Psoas muscle (tissue), 8 donors: ENCODE results near the gene FBLN5. TPM values are rescaled to one million over a fixed set of nuclear protein-coding genes. Genes with fewer than 3 reads are reported as not detected.
"Not testable (repeated sequence)": the region's sequence is repeated elsewhere in the genome, so short reads cannot be mapped to it uniquely, and the experiment has no call there.

Experiments
- ATAC-seq, 4 donors: fragments of 200-7000 bp; cut with Tn5 transposase; one replicate each; pipeline ENCODE4 v1.9.1; 2020; ENCODE audit warnings: moderate library complexity in 3 of 4, mild to moderate bottlenecking in 2 of 4
- DNase-seq, 2 donors: peaks; one replicate each; pipeline ENCODE4 v3.0.0-alpha.2; 2020
- H3K27ac ChIP-seq: fragments of 200-600 bp; one replicate; pipeline ENCODE4 v1.8.0; 2022
- H3K27me3 ChIP-seq, 3 donors: fragments of 200-600 bp in 1 of 3; one replicate each; pipeline versions ENCODE4 v1.6.1 to v1.8.0; 2013 to 2022; ENCODE audit warnings: low read length in 2 of 3, mild to moderate bottlenecking in 2 of 3, moderate library complexity in 1 of 3; ENCODE audit not compliant: insufficient read depth in 3 of 3
- H3K36me3 ChIP-seq, 2 donors: fragments of 200-600 bp in 1 of 2; one replicate each; pipeline versions ENCODE4 v1.6.1 to v1.8.0; 2013 to 2022; ENCODE audit warnings: low read depth in 1 of 2, mild to moderate bottlenecking in 1 of 2, moderate library complexity in 1 of 2; ENCODE audit not compliant: insufficient read depth in 1 of 2
- H3K4me1 ChIP-seq: fragments of 200-600 bp; one replicate; pipeline ENCODE4 v1.8.0; 2022
- H3K4me3 ChIP-seq: fragments of 200-600 bp; one replicate; pipeline ENCODE4 v1.8.0; 2022; ENCODE audit warnings: mild to moderate bottlenecking
- H3K9me3 ChIP-seq: fragments of 200-600 bp; one replicate; pipeline ENCODE4 v1.8.0; 2022
- CTCF ChIP-seq: fragments of 200-600 bp; IDR thresholded peaks from one replicate; pipeline ENCODE4 v1.8.0; 2022; ENCODE audit warnings: antibody characterized with exemption
- WGBS, 3 donors: extraction: QIAGEN DNeasy Blood & Tissue Kit; methylation state at CpG; one replicate each; pipeline versions ENCODE4 v1.1.6 to v1.1.7; 2013; 5-methylcytosine and 5-hydroxymethylcytosine counted together
- intact Hi-C, 2 donors: fragments of 100-400 bp; cut with DNase I; formaldehyde crosslinking; loops; one replicate each; pipeline versions ENCODE4 v1.11.0 to v1.14.2; 2022
- polyA plus RNA-seq, 3 donors: library from polyadenylated mRNA; stranded (reverse); fragments of 200-250 nt; gene quantifications; one replicate each; pipeline ENCODE4 v1.2.3, GENCODE V29; 2013
- total RNA-seq, 4 donors: library from RNA; stranded (reverse); fragmentation: NEBNext Ultra II Directional in 2 of 4; extraction: Animal tissue kit (Norgen Biotek cat#: 25700) in 2 of 4; gene quantifications; one replicate each; pipeline versions ENCODE4 v1.2.1 to v1.2.4, GENCODE V29; 2021 to 2023
- donor health status: healthy with polysubstance abuse.
- donor health status: DM: no; HTN: no; CAD: no; lungs with moderate emphysema.
- donor health status: Bipolar disorder and iron deficiency.
- donor health status: healthy.
- donor health status: DM: yes; HTN: yes; CAD: no.
- donor health status: DM: no; HTN: no; CAD: no.
- donor health status: DM: no; HTN: no; CAD: no.
- donor health status: DM: yes; HTN: yes; CAD: no.

FBLN5 gene
- total and polyA plus RNA-seq, 7 donors, result 12.3 to 37.8 (median 16.7) TPM

DNA sequence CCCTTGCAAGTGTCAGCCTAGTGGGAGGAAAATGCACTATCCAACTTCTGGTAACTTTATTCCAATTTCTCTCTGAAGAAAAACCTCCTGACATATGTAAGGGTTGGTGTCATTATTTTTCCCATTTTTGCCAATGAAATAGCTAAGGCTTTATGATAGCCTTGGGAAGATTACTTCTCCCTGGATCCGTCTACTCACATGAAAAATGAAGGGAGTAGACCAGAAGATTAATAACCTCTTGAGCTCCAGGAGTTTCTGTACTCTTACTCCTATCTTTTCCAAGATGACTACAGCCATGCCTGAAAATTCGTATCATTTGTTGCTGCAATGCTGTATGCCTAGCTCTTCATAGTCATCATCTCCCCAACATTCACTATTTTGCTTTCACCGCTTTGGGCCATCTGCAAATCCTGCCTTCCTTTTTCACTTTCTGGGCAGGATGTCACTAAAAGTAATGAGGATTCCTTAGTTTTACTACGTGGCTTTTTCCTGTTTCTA lies 98.9 kb downstream of the FBLN5 start:
- TF ChIP-seq CTCF, result no peak
- ATAC-seq (no peak), DNase-seq (no peak)
- Histone ChIP-seq H3K4me3 (no peak overlapping the region), H3K27ac (no peak overlapping the region), H3K27me3 (peaks cover 0 to 4% (median 2%) of the 10 kb centered on the region in 3 donors), H3K4me1 (no peaks in the 10 kb centered on the region), H3K36me3 (no peaks in the 10 kb centered on the region), H3K9me3 (no peaks in the 10 kb centered on the region)
- WGBS, 3 donors, result 78 to 80% (median 78%) methylated on average over 4 of the region's 4 CpGs
- intact Hi-C loops, result no loop called here

- H3K4me1 ChIP-seq, result no peaks in the 10 kb centered on the region
- no peak for ATAC-seq
- H3K27ac ChIP-seq, result no peak overlapping the region
- WGBS, 3 donors, result 83 to 95% (median 92%) methylated on average over 1 of the region's 1 CpG
- no peak for DNase-seq
- H3K4me3 ChIP-seq, result no peak overlapping the region
- TF ChIP-seq CTCF, result no peak
- intact Hi-C loops, result no loop called here
- H3K9me3 ChIP-seq, result no peaks in the 10 kb centered on the region
- H3K27me3 ChIP-seq, result peaks cover 0 to 4% (median 2%) of the 10 kb centered on the region in 3 donors
- H3K36me3 ChIP-seq, result no peaks in the 10 kb centered on the region
These were observed 99.8 kb downstream of the FBLN5 start for GRCh38 chr14:91847693-91848092.

DNA sequence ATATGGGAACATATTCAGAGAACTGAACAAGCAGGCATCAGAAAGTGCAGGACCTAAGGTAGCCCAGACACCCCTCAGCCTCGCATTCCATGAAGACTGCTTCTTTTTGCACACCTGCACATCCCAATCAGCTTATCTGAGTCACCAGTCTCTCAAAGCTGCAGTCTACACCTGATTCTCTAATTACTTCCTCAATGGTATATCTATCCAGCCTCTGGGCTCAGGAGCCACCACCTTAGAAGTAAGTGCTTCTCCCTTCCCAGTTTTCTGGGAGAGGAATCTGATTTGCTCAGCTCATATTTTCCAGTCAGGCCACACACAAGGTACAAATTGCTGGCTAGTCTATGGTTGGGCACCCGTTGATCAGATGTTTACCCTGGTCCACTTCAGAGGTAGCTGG lies 101.8 kb downstream of the FBLN5 start:
- ATAC-seq (no peak), DNase-seq (no peak)
- Histone ChIP-seq H3K27me3 (peaks cover 0 to 4% (median 2%) of the 10 kb centered on the region in 3 donors), H3K36me3 (no peaks in the 10 kb centered on the region), H3K9me3 (no peaks in the 10 kb centered on the region), H3K4me3 (no peak overlapping the region), H3K4me1 (no peaks in the 10 kb centered on the region), H3K27ac (no peak overlapping the region)
- no peak for TF ChIP-seq CTCF
- WGBS, 3 donors, result 83 to 87% (median 84%) methylated on average over 2 of the region's 2 CpGs
- intact Hi-C loops, result no loop called here

DNA sequence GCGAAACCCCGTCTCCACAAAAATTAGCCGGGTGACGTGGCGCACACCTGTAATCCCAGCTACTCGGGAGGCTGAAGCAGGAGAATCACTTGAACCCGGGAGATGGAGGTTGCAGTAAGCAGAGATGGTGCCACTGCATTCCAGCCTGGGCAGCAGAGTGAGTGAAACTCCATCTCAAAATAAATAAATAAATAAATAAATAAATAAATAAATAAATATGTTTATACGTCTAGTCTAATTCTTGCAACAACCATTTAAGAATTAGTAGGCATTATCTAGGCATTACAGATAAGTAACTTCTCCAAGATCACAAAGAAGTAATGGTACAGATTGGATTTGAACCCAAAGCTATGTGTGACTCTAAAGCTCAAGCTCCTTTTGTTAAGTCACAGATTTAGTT lies 102.4 kb downstream of the FBLN5 start:
- H3K4me3 ChIP-seq, H3K9me3 ChIP-seq, H3K36me3 ChIP-seq, ATAC-seq, H3K27me3 ChIP-seq, H3K4me1 ChIP-seq, DNase-seq, intact Hi-C loops, H3K27ac ChIP-seq: not testable (repeated sequence)
- 93 to 98% (median 97%) methylated on average over 8 of the region's 8 CpGs for WGBS, 3 donors

- H3K4me1 ChIP-seq, result no peaks in the 10 kb centered on the region
- DNase-seq (no peak), ATAC-seq (no peak)
- no peak for TF ChIP-seq CTCF
- no peak overlapping the region for H3K27ac ChIP-seq
- H3K4me3 ChIP-seq, result no peak overlapping the region
- no peaks in the 10 kb centered on the region for H3K9me3 ChIP-seq
- H3K36me3 ChIP-seq, result no peaks in the 10 kb centered on the region
- peaks cover 0 to 4% (median 2%) of the 10 kb centered on the region in 3 donors for H3K27me3 ChIP-seq
- WGBS, 3 donors, result 63 to 71% (median 63%) methylated on average over 4 of the region's 4 CpGs
- intact Hi-C loops, result no loop called here
These were observed 103.5 kb downstream of the FBLN5 start for GRCh38 chr14:91844029-91844428.
